IMR-90 (cell line): ENCODE data around the gene SUN1. TPM values are rescaled to one million over a fixed set of nuclear protein-coding genes. Genes with fewer than 3 reads are reported as not detected.

Source experiments
- ATAC-seq: fragments of 200-7000 bp; cut with Tn5 transposase; 2 replicates; pipeline ENCODE4 v1.9.1; 2020; ENCODE audit warnings: low read depth, mild to moderate bottlenecking, moderate library complexity
- BruUV-seq: library from RNA; stranded (reverse); fragments of 400-500 nt; replicated peaks from 2 replicates; lab custom pipeline; 2021; lab: Mats Ljungman, UMichigan
- CTCF ChIA-PET: fragments of 300-600 bp; formaldehyde crosslinking; extraction: SDS; loops from one replicate; lab custom pipeline; 2021; ENCODE audit warnings: antibody characterized with exemption; lab: Yijun Ruan, JAX
- POLR2A ChIA-PET: fragments of 300-600 bp; sonication (Branson Sonifier 250); formaldehyde crosslinking; loops from one replicate; lab custom pipeline; 2022; ENCODE audit warnings: antibody characterized with exemption; ENCODE audit not compliant: unreplicated experiment; lab: Charles Lee
- DNase-seq: peaks from one replicate; pipeline ENCODE4 v3.0.0; 2013
- H2AFZ ChIP-seq: replicated peaks from 2 replicates; pipeline ENCODE3; 2013; ENCODE audit warnings: low read length, mild to moderate bottlenecking; ENCODE audit not compliant: poor library complexity
- H2AK5ac ChIP-seq: 2 replicates; pipeline ENCODE4 v1.6.1; 2013; ENCODE audit warnings: low read depth, low read length, inconsistent platforms
- H2AK9ac ChIP-seq: replicated peaks from 2 replicates; pipeline ENCODE3; 2013; ENCODE audit warnings: mild to moderate bottlenecking, low read depth, low read length, moderate library complexity; ENCODE audit not compliant: poor library complexity
- H2BK120ac ChIP-seq: 2 replicates; pipeline ENCODE4 v1.6.1; 2013; ENCODE audit warnings: low read depth, low read length, inconsistent platforms
- H2BK15ac ChIP-seq: 3 replicates; pipeline ENCODE4 v1.6.1; 2013; ENCODE audit warnings: low read depth, low read length, inconsistent platforms
- H2BK20ac ChIP-seq: 2 replicates; pipeline ENCODE4 v1.6.1; 2013; ENCODE audit warnings: low read depth, mild to moderate bottlenecking, inconsistent platforms, low read length, moderate library complexity
- H2BK5ac ChIP-seq: 2 replicates; pipeline ENCODE4 v1.6.1; 2013; ENCODE audit warnings: mild to moderate bottlenecking, low read depth, low read length, inconsistent platforms; ENCODE audit not compliant: poor library complexity, severe bottlenecking
- H3K14ac ChIP-seq: replicated peaks from 2 replicates; pipeline ENCODE4 v1.6.1; 2013; ENCODE audit warnings: low read depth, low read length, inconsistent platforms
- H3K18ac ChIP-seq: 2 replicates; pipeline ENCODE4 v1.6.1; 2013; ENCODE audit warnings: low read depth, low read length, control low read depth
- H3K23ac ChIP-seq: 2 replicates; pipeline ENCODE4 v1.6.1; 2013; ENCODE audit warnings: low read depth, low read length, inconsistent platforms
- H3K27ac ChIP-seq: 2 replicates; pipeline ENCODE4 v1.5.1; 2013; ENCODE audit warnings: mild to moderate bottlenecking, control low read depth, low read length; ENCODE audit not compliant: insufficient read depth
- H3K27me3 ChIP-seq: 2 replicates; pipeline ENCODE4 v1.6.1; 2013; ENCODE audit warnings: low read length; ENCODE audit not compliant: control insufficient read depth, insufficient read depth
- H3K36me3 ChIP-seq: 2 replicates; pipeline ENCODE4 v1.6.1; 2013; ENCODE audit warnings: low read length, mixed read lengths; ENCODE audit not compliant: control insufficient read depth, insufficient read depth
- H3K4ac ChIP-seq: 2 replicates; pipeline ENCODE4 v1.6.1; 2013; ENCODE audit warnings: low read depth, low read length, inconsistent platforms
- H3K4me1 ChIP-seq: 2 replicates; pipeline ENCODE4 v1.6.1; 2013; ENCODE audit warnings: low read length, mixed read lengths; ENCODE audit not compliant: control insufficient read depth, insufficient read depth
- H3K4me2 ChIP-seq: 2 replicates; pipeline ENCODE4 v1.6.1; 2013; ENCODE audit warnings: low read depth, mild to moderate bottlenecking, control low read depth, low read length, moderate library complexity
- H3K4me3 ChIP-seq: 2 replicates; pipeline ENCODE4 v1.5.1; 2013; ENCODE audit warnings: low read depth, mild to moderate bottlenecking, control low read depth, low read length, moderate library complexity; ENCODE audit not compliant: insufficient read depth
- H3K56ac ChIP-seq: 2 replicates; pipeline ENCODE4 v1.6.1; 2013; ENCODE audit warnings: low read length, inconsistent platforms; ENCODE audit not compliant: insufficient read depth; ENCODE audit errors: extremely low read depth
- H3K79me1 ChIP-seq, 2 experiments: 2 replicates each; pipeline ENCODE4 v1.6.1; 2013; ENCODE audit warnings: low read length in 2 of 2, inconsistent platforms in 1 of 2, low read depth in 1 of 2
- H3K9ac ChIP-seq: 2 replicates; pipeline ENCODE4 v1.6.1; 2013; ENCODE audit warnings: low read depth, low read length, control low read depth
- H3K9me1 ChIP-seq: 2 replicates; pipeline ENCODE4 v1.6.1; 2013; ENCODE audit warnings: low read length, inconsistent platforms; ENCODE audit not compliant: insufficient read depth
- H3K9me3 ChIP-seq: 2 replicates; pipeline ENCODE4 v1.6.1; 2013; ENCODE audit warnings: low read length; ENCODE audit not compliant: control insufficient read depth, insufficient read depth
- H4K20me1 ChIP-seq: 2 replicates; pipeline ENCODE4 v1.6.1; 2013; ENCODE audit warnings: low read length, inconsistent platforms; ENCODE audit not compliant: insufficient read depth
- H4K5ac ChIP-seq: 2 replicates; pipeline ENCODE4 v1.6.1; 2013; ENCODE audit warnings: mild to moderate bottlenecking, low read depth, low read length, control low read depth
- H4K8ac ChIP-seq, 2 experiments: 2 replicates each; pipeline ENCODE4 v1.6.1; 2013; ENCODE audit warnings: low read depth in 2 of 2, low read length in 2 of 2, control low read depth in 1 of 2, inconsistent platforms in 1 of 2
- H4K91ac ChIP-seq: 2 replicates; pipeline ENCODE4 v1.6.1; 2013; ENCODE audit warnings: low read depth, low read length, inconsistent platforms; ENCODE audit not compliant: insufficient read depth
- BHLHE40 ChIP-seq: fragments of 150-350 bp; IDR thresholded peaks from 2 replicates; pipeline ENCODE4 v1.6.1; 2016; ENCODE audit warnings: mild to moderate bottlenecking, low read depth, low read length
- CEBPB ChIP-seq: IDR thresholded peaks from 2 replicates; pipeline ENCODE4 v1.6.1; 2012; ENCODE audit warnings: low read depth, low read length, improper control_type of control experiment
- CHD1 ChIP-seq: IDR thresholded peaks from 2 replicates; pipeline ENCODE4 v1.6.1; 2012; ENCODE audit warnings: low read depth, low read length, improper control_type of control experiment
- CTCF ChIP-seq: conservative IDR thresholded peaks from 2 replicates; pipeline ENCODE4 v1.5.1; 2012; ENCODE audit warnings: mild to moderate bottlenecking, low read depth, low read length, improper control_type of control experiment
- FOS ChIP-seq: fragments of 150-350 bp; IDR thresholded peaks from 2 replicates; pipeline ENCODE4 v1.6.1; 2016; ENCODE audit warnings: low read depth, low read length
- MAFK ChIP-seq: IDR thresholded peaks from 2 replicates; pipeline ENCODE4 v1.6.1; 2012; ENCODE audit warnings: low read depth, low read length, improper control_type of control experiment
- MAZ ChIP-seq: IDR thresholded peaks from 2 replicates; pipeline ENCODE4 v1.6.1; 2012; ENCODE audit warnings: low read depth, mild to moderate bottlenecking, low read length, improper control_type of control experiment, moderate library complexity, borderline replicate concordance
- NFE2L2 ChIP-seq: fragments of 150-350 bp; IDR thresholded peaks from 2 replicates; pipeline ENCODE4 v1.6.1; 2016; ENCODE audit warnings: low read depth, mild to moderate bottlenecking, low read length
- POLR2A ChIP-seq: IDR thresholded peaks from 2 replicates; pipeline ENCODE4 v1.6.1; 2012; ENCODE audit warnings: mild to moderate bottlenecking, low read depth, low read length
- RAD21 ChIP-seq: IDR thresholded peaks from 2 replicates; pipeline ENCODE4 v1.6.1; 2012; ENCODE audit warnings: low read length, improper control_type of control experiment
- RFX5 ChIP-seq: IDR thresholded peaks from 2 replicates; pipeline ENCODE4 v1.8.0; 2012; ENCODE audit warnings: low read depth, mild to moderate bottlenecking, low read length, moderate library complexity
- SMC3 ChIP-seq: fragments of 150-350 bp; IDR thresholded peaks from 2 replicates; pipeline ENCODE4 v1.6.1; 2016; ENCODE audit warnings: low read depth, mild to moderate bottlenecking, antibody characterized with exemption, low read length, moderate library complexity
- WGBS, 2 experiments: methylation state at CpG; one replicate each; pipeline versions ENCODE4 v1.1.5 to v1.1.7; 2013; ENCODE audit warnings: missing lambda C conversion rate in 2 of 2; ENCODE audit not compliant: insufficient read length in 1 of 2; ENCODE audit errors: extremely low coverage in 2 of 2; 5-methylcytosine and 5-hydroxymethylcytosine counted together
- dilution Hi-C: fragments of 300-500 bp; cut with HindIII; formaldehyde crosslinking; loops from one replicate; pipeline ENCODE4 v1.14.3; 2018; ENCODE audit warnings: low sequenced_read_pairs; ENCODE audit not compliant: unreplicated experiment
- in situ Hi-C: fragments of 300-500 bp; cut with MboI; formaldehyde crosslinking; loops from 3 replicates; pipeline ENCODE4 v1.14.3; 2019; ENCODE audit warnings: low sequenced_read_pairs, inconsistent platforms, mixed read lengths
- intact Hi-C: fragments of 100-400 bp; cut with micrococcal nuclease; formaldehyde crosslinking; loops from 2 replicates; pipeline ENCODE4 v1.10.0; 2022
- polyA plus RNA-seq, 3 experiments: library from polyadenylated mRNA; depleted of rRNA; stranded (reverse); fragments of >200 nt; gene quantifications; 2 replicates each; pipeline ENCODE4 v1.2.3, GENCODE V29; 2012; ENCODE audit warnings: low replicate concordance in 1 of 3
- total RNA-seq: library from RNA; depleted of rRNA; stranded (reverse); fragments of >200 nt; gene quantifications from 2 replicates; pipeline ENCODE4 v1.2.3, GENCODE V29; 2012
- TF ChIP-seq, protein P1 (sequence below): fragments of 150-350 bp; IDR thresholded peaks from 2 replicates; pipeline ENCODE4 v1.6.1; 2017; ENCODE audit warnings: mild to moderate bottlenecking, antibody characterized with exemption, low read length, low read depth
- TF ChIP-seq, protein P2 (sequence below): fragments of 150-350 bp; IDR thresholded peaks from 2 replicates; pipeline ENCODE4 v1.6.1; 2016; ENCODE audit warnings: low read depth, mild to moderate bottlenecking, low read length, moderate library complexity, borderline replicate concordance

Gene SUN1
- total and polyA plus RNA-seq, 2 of the 4 experiments (the other 2 are of a cell fraction), result 113 to 239 TPM

GRCh38 chr7:831596-832166 is 595 bp upstream of the SUN1 start:
- Histone ChIP-seq H3K9me1 (peaks cover 21% of the 10 kb centered on the region), H2AK5ac (peak overlapping the region; percentile 87; the same call in 1 of the 2 replicates), H3K18ac (peak overlapping the region; percentile 89; the same call in 1 of the 2 replicates), H3K79me1 (peaks cover 20 to 72% of the 10 kb centered on the region in 2 experiments), H2BK20ac (peak overlapping the region; percentile 63; the same call in 1 of the 2 replicates), H3K14ac (peak overlapping the region; percentile 15; the same call in 1 of the 2 replicates), H3K23ac (no peak overlapping the region), H3K56ac (no peak overlapping the region; the same call in 1 of the 2 replicates), H3K27ac (peak overlapping the region; percentile 52; the same call in 1 of the 2 replicates), H3K9ac (no peak overlapping the region), H4K8ac (peak overlapping the region in 1 of 2 experiments; percentile 10; a peak in 1 of 4 replicates), H4K91ac (no peak overlapping the region), H2BK120ac (peak overlapping the region; percentile 43), H4K5ac (peak overlapping the region; percentile 55; the same call in 1 of the 2 replicates), H3K4ac (peak overlapping the region; percentile 73; the same call in 1 of the 2 replicates), H3K9me3 (no peaks in the 10 kb centered on the region), H3K36me3 (peaks cover under 1% of the 10 kb centered on the region), H2AFZ (no peak overlapping the region), H3K4me3 (no peak overlapping the region), H3K27me3 (no peaks in the 10 kb centered on the region), H2BK5ac (peak overlapping the region; percentile 73), H3K4me1 (peaks cover 22% of the 10 kb centered on the region), H2AK9ac (no peak overlapping the region), H3K4me2 (peak overlapping the region; percentile 96), H2BK15ac (no peak overlapping the region; the same call in 2 of the 3 replicates), H4K20me1 (peaks cover 51% of the 10 kb centered on the region)
- dilution Hi-C loops, result no loop called here
- ATAC-seq, result peak; percentile 80
- intact Hi-C loops, result no loop called here
- BruUV-seq, result no TSS peak
- POLR2A ChIA-PET, result interaction anchor here (0.6 kb wide), 1 partner anchor 18 kb away, joined by 3 read pairs; no protein-coding TSS in a partner anchor
- no CpG with 5 or more reads among the region's 7 CpGs for WGBS, 2 experiments
- in situ Hi-C loops, result no loop called here
- DNase-seq, result peak; percentile 94
- CTCF ChIA-PET, result no interaction called here
- TF ChIP-seq, protein P1, sequence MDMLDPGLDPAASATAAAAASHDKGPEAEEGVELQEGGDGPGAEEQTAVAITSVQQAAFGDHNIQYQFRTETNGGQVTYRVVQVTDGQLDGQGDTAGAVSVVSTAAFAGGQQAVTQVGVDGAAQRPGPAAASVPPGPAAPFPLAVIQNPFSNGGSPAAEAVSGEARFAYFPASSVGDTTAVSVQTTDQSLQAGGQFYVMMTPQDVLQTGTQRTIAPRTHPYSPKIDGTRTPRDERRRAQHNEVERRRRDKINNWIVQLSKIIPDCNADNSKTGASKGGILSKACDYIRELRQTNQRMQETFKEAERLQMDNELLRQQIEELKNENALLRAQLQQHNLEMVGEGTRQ, result no peak
- TF ChIP-seq CEBPB (no peak), CTCF (no peak), RFX5 (no peak), BHLHE40 (peak; percentile 88), MAFK (peak; percentile 26; the same call in 1 of the 2 replicates), FOS (peak; percentile 99), MAZ (peak; percentile 16; the same call in 1 of the 2 replicates), CHD1 (peak; percentile 63; the same call in 1 of the 2 replicates), RAD21 (peak; percentile 9; the same call in 1 of the 2 replicates), SMC3 (no peak), NFE2L2 (no peak), POLR2A (peak; percentile 64)
- TF ChIP-seq, protein P2, sequence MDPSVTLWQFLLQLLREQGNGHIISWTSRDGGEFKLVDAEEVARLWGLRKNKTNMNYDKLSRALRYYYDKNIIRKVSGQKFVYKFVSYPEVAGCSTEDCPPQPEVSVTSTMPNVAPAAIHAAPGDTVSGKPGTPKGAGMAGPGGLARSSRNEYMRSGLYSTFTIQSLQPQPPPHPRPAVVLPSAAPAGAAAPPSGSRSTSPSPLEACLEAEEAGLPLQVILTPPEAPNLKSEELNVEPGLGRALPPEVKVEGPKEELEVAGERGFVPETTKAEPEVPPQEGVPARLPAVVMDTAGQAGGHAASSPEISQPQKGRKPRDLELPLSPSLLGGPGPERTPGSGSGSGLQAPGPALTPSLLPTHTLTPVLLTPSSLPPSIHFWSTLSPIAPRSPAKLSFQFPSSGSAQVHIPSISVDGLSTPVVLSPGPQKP, result no peak
